Epidermal melanocyte (primary cell): Measurements from ENCODE around the gene PROX1.

Source experiments
- DNase-seq: peaks from one replicate; pipeline ENCODE4 v3.0.0; 2011; ENCODE audit warnings: low spot score; ENCODE audit not compliant: insufficient read length

Gene PROX1

GRCh38 chr1:213997038-213997771, 9.4 kb downstream of the PROX1 start:
- no peak for DNase-seq

GRCh38 chr1:213997772-213998107, 10.0 kb downstream of the PROX1 start:
- DNase-seq: no peak

- no peak for DNase-seq
Observed at GRCh38 chr1:213998785-213999184, 11.0 kb downstream of the PROX1 start.

GRCh38 chr1:213999732-214000131, 12.0 kb downstream of the PROX1 start:
- no peak for DNase-seq

GRCh38 chr1:214002060-214002459, 14.3 kb downstream of the PROX1 start:
- DNase-seq: no peak

- DNase-seq: no peak
Observed at GRCh38 chr1:214002472-214002871, 14.7 kb downstream of the PROX1 start.

GRCh38 chr1:214003233-214003632, 15.5 kb downstream of the PROX1 start:
- no peak for DNase-seq

- no peak for DNase-seq
Observed at GRCh38 chr1:214004014-214004413, 16.2 kb downstream of the PROX1 start.

GRCh38 chr1:214004795-214005194, 17.0 kb downstream of the PROX1 start:
- DNase-seq: no peak

- DNase-seq: no peak
Observed at GRCh38 chr1:214005708-214006107, 17.9 kb downstream of the PROX1 start.

- no peak for DNase-seq
Observed at GRCh38 chr1:214006845-214007244, 19.1 kb downstream of the PROX1 start.

GRCh38 chr1:214008347-214008746, 20.6 kb downstream of the PROX1 start:
- DNase-seq: no peak

- DNase-seq: no peak
Observed at GRCh38 chr1:214008791-214009422, 21.1 kb downstream of the PROX1 start.

- no peak for DNase-seq
Observed at GRCh38 chr1:214009423-214010196, 21.8 kb downstream of the PROX1 start.

- no peak for DNase-seq
Observed at GRCh38 chr1:214010197-214010573, 22.4 kb downstream of the PROX1 start.

GRCh38 chr1:214010717-214011116, 22.9 kb downstream of the PROX1 start:
- DNase-seq: no peak

GRCh38 chr1:214012418-214012817, 24.6 kb downstream of the PROX1 start:
- DNase-seq: no peak

GRCh38 chr1:214013614-214014377, 26.0 kb downstream of the PROX1 start:
- DNase-seq: no peak

- DNase-seq: no peak
Observed at GRCh38 chr1:214014730-214015129, 27.0 kb downstream of the PROX1 start.

- DNase-seq: no peak
Observed at GRCh38 chr1:214017191-214017982, 29.6 kb downstream of the PROX1 start.
